Ovary (tissue), 9 donors: ENCODE measurements around the gene SORBS1. TPM values are rescaled to one million over a fixed set of nuclear protein-coding genes. Genes with fewer than 3 reads are reported as not detected.

Source experiments
- DNase-seq, 5 donors: peaks; one replicate each; pipeline ENCODE4 v3.0.0-alpha.2; 2019 to 2020
- H3K27ac ChIP-seq, 2 donors: fragments of 200-600 bp; one replicate each; pipeline versions ENCODE4 v1.5.1 to v1.8.0; 2019 to 2022
- H3K27me3 ChIP-seq: fragments of 200-600 bp; one replicate; pipeline ENCODE4 v1.8.0; 2022
- H3K36me3 ChIP-seq: fragments of 200-600 bp; sonication (generic); one replicate; pipeline ENCODE4 v1.5.1; 2019
- H3K4me1 ChIP-seq: one replicate; pipeline ENCODE4 v1.8.1; 2013; ENCODE audit warnings: mild to moderate bottlenecking, moderate library complexity; ENCODE audit not compliant: insufficient read depth
- H3K4me3 ChIP-seq: fragments of 200-600 bp; sonication (generic); one replicate; pipeline ENCODE4 v1.5.1; 2017
- H3K9me3 ChIP-seq, 2 donors: fragments of 200-600 bp in 1 of 2; sonication (generic) in 1 of 2; one replicate each; pipeline versions ENCODE4 v1.5.1 to v1.8.1; 2013 to 2019; ENCODE audit warnings: mild to moderate bottlenecking in 1 of 2, moderate library complexity in 1 of 2
- CTCF ChIP-seq, 3 donors: fragments of 450-650 bp in 2 of 3; fragments of 200-600 bp in 1 of 3; IDR thresholded peaks; one replicate each; pipeline versions ENCODE4 v1.5.1 to v1.8.0; 2016 to 2022; ENCODE audit warnings: antibody characterized with exemption in 3 of 3, mild to moderate bottlenecking in 1 of 3
- EP300 ChIP-seq: sonication (generic); formaldehyde crosslinking; IDR thresholded peaks from one replicate; pipeline ENCODE4 v1.6.1; 2017; ENCODE audit warnings: antibody characterized with exemption
- POLR2A ChIP-seq: fragments of 450-650 bp; IDR thresholded peaks from one replicate; pipeline ENCODE4 v1.6.1; 2017; ENCODE audit warnings: antibody characterized with exemption, mild to moderate bottlenecking, moderate library complexity
- WGBS, 3 donors: extraction: QIAGEN DNeasy Blood & Tissue Kit in 1 of 3; methylation state at CpG; one replicate each; pipeline versions ENCODE4 v1.1.5 to v1.1.7; 2013 to 2017; 5-methylcytosine and 5-hydroxymethylcytosine counted together
- intact Hi-C, 4 donors: fragments of 100-400 bp; cut with DNase I; formaldehyde crosslinking; loops; one replicate each; pipeline versions ENCODE4 v1.11.0 to v1.15.1; 2022 to 2023
- polyA plus RNA-seq, 2 donors: library from polyadenylated mRNA; stranded (reverse); fragments of 200-250 nt in 1 of 2; fragments of 350-450 nt in 1 of 2; fragmentation: Illumina TruSeq in 1 of 2; extraction: RNeasy Lipid Tissue Mini Kit (QIAGEN cat#74804) in 1 of 2; gene quantifications; one replicate each; pipeline ENCODE4 v1.2.3, GENCODE V29; 2013 to 2014
- total RNA-seq, 7 donors: library from RNA; depleted of rRNA in 2 of 7; stranded (reverse); fragments of >200 nt in 2 of 7; fragmentation: NEBNext Ultra II Directional in 3 of 7; extraction: Animal tissue kit (Norgen Biotek cat#: 25700) in 3 of 7; gene quantifications; one replicate each; pipeline versions ENCODE4 v1.1.0 to v1.2.4, GENCODE V29; 2016 to 2023
- donor health status: DM: no; HTN: no; CAD: no; lungs with moderate emphysema.
- donor health status: DM: no; HTN: no; CAD: no.
- donor health status: Bipolar disorder and iron deficiency.
- donor health status: DM: yes; HTN: yes; CAD: no.
- donor health status: DM: no; HTN: no; CAD: no.
- donor health status: DM: yes; HTN: yes; CAD: no.

The SORBS1 gene
- total and polyA plus RNA-seq, 9 donors, result 10.7 to 156 (median 20.0) TPM

GRCh38 chr10:95503001-95503400 is 58.2 kb downstream of the SORBS1 start:
- no peaks in the 10 kb centered on the region for H3K36me3 ChIP-seq
- intact Hi-C loops, result no loop called here
- H3K27me3 ChIP-seq, result no peaks in the 10 kb centered on the region
- H3K9me3 ChIP-seq, result no peaks in the 10 kb centered on the region
- peaks cover 4% of the 10 kb centered on the region for H3K4me1 ChIP-seq
- no peak overlapping the region for H3K27ac ChIP-seq
- no peak for TF ChIP-seq CTCF (IDR thresholded peaks at IDR 0.05)
- TF ChIP-seq EP300, result no peak
- TF ChIP-seq POLR2A, result no peak
- no peak for DNase-seq
- H3K4me3 ChIP-seq, result no peak overlapping the region

GRCh38 chr10:95502377-95502776 is 58.8 kb downstream of the SORBS1 start:
- 92 to 100% (median 97%) methylated on average over 1 of the region's 1 CpG for WGBS, 3 donors
- no peaks in the 10 kb centered on the region for H3K36me3 ChIP-seq
- intact Hi-C loops, result no loop called here
- TF ChIP-seq CTCF (IDR thresholded peaks at IDR 0.05) (no peak), POLR2A (no peak), EP300 (no peak)
- no peak overlapping the region for H3K4me3 ChIP-seq
- H3K4me1 ChIP-seq, result peaks cover 4% of the 10 kb centered on the region
- no peak for DNase-seq
- H3K27me3 ChIP-seq, result no peaks in the 10 kb centered on the region
- no peak overlapping the region for H3K27ac ChIP-seq
- no peaks in the 10 kb centered on the region for H3K9me3 ChIP-seq

- Histone ChIP-seq H3K9me3 (no peaks in the 10 kb centered on the region), H3K27ac (no peak overlapping the region), H3K27me3 (no peaks in the 10 kb centered on the region), H3K4me1 (peaks cover 3% of the 10 kb centered on the region), H3K4me3 (no peak overlapping the region), H3K36me3 (no peaks in the 10 kb centered on the region)
- WGBS, 3 donors, result 74 to 79% (median 76%) methylated on average over 10 of the region's 10 CpGs
- no peak for DNase-seq
- intact Hi-C loops, result no loop called here
- TF ChIP-seq CTCF (IDR thresholded peaks at IDR 0.05) (no peak), POLR2A (no peak), EP300 (no peak)
These were observed 59.7 kb downstream of the SORBS1 start for GRCh38 chr10:95501203-95502094.

- no peak for DNase-seq
- WGBS, 3 donors, result 75 to 82% (median 78%) methylated on average over 7 of the region's 7 CpGs
- TF ChIP-seq EP300 (no peak), CTCF (IDR thresholded peaks at IDR 0.05) (no peak), POLR2A (no peak)
- H3K27ac ChIP-seq, result no peak overlapping the region
- H3K4me1 ChIP-seq, result peaks cover 1% of the 10 kb centered on the region
- no peaks in the 10 kb centered on the region for H3K27me3 ChIP-seq
- intact Hi-C loops, result no loop called here
- H3K4me3 ChIP-seq, result no peak overlapping the region
- no peaks in the 10 kb centered on the region for H3K36me3 ChIP-seq
- no peaks in the 10 kb centered on the region for H3K9me3 ChIP-seq
These were observed 60.5 kb downstream of the SORBS1 start for GRCh38 chr10:95500649-95501048.
